SU-DHL-6 (cell line): Measurements from ENCODE around the gene DCHS1.

Source experiments
- CTCF ChIP-seq: fragments of 200-600 bp; sonication (generic); IDR thresholded peaks from one replicate; pipeline ENCODE4 v1.5.1; 2017; ENCODE audit warnings: antibody characterized with exemption, mild to moderate bottlenecking, low read length, moderate library complexity; ENCODE audit not compliant: insufficient read depth, poor library complexity, severe bottlenecking
- EZH2phosphoT487 ChIP-seq: fragments of 200-600 bp; sonication (generic), shearing (Covaris generic); conservative IDR thresholded peaks from 2 replicates; pipeline ENCODE4 v1.6.1; 2018; ENCODE audit warnings: mild to moderate bottlenecking, antibody characterized with exemption, low read length, moderate library complexity, mixed read lengths

- no peak for TF ChIP-seq CTCF
- TF ChIP-seq EZH2phosphoT487: no peak
Measured at GRCh38 chr11:6610591-6610990, 45.0 kb downstream of the DCHS1 start.
